ENCODE data around the gene RSPO3. TPM values are rescaled to one million over a fixed set of nuclear protein-coding genes. Genes with fewer than 3 reads are reported as not detected.

The RSPO3 gene
- polyA plus RNA-seq, 1 experiment = not detected

GRCh38 chr6:127077886-127078285 lies 40.6 kb upstream of the RSPO3 start:
- CTCF ChIA-PET = interaction anchor here (0.7 kb wide), 1 partner anchor 482 kb away, joined by 7 read pairs; no protein-coding TSS in a partner anchor
- H3K27ac ChIP-seq (ENCODE audit: low read depth, low read length) = no peak overlapping the region

DNA sequence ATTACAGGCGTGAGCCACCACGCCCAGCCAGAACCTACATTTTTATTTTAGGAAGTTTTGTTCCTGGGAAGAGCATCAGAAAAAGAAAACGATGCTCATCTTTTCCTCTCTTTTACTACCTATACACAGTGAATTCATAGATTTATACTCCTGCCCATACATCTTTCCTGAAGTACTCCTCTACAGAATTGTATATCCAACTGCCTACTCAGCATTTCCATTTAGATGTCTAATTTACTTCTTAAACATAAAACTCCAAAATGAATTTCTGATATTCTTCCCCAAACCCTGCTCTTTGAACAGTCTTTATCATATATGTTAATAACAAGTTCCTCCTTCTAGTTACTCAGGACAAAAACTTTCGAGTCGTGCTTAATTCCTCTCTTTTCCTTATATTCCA lies 39.8 kb upstream of the RSPO3 start:
- CTCF ChIA-PET = no interaction called here
- no peak for TF ChIP-seq CTCF (IDR thresholded peaks at IDR 0.05; ENCODE audit: low read depth, low read length)
- POLR2A ChIA-PET = no interaction called here
- DNase-seq (ENCODE audit: low read depth, low spot score) = no peak
- H3K27me3 ChIP-seq (ENCODE audit: control insufficient read depth, insufficient read depth, low read length) = no peaks in the 10 kb centered on the region
- no peaks in the 10 kb centered on the region for H3K9me3 ChIP-seq (ENCODE audit: control insufficient read depth, insufficient read depth, low read length)
- no peak overlapping the region for H3K4me3 ChIP-seq (ENCODE audit: low read depth, low read length)
- H3K27ac ChIP-seq (ENCODE audit: low read depth, low read length) = no peak overlapping the region

More at GRCh38 chr6:127077886-127078285, 40.6 kb upstream of the RSPO3 start:
- DNase-seq (ENCODE audit: low read depth, low spot score) = no peak
- no peak overlapping the region for H3K4me3 ChIP-seq (ENCODE audit: low read depth, low read length)
- H3K9me3 ChIP-seq (ENCODE audit: control insufficient read depth, insufficient read depth, low read length) = no peaks in the 10 kb centered on the region
- H3K27me3 ChIP-seq (ENCODE audit: control insufficient read depth, insufficient read depth, low read length) = no peaks in the 10 kb centered on the region
- no peak for TF ChIP-seq CTCF (IDR thresholded peaks at IDR 0.05; ENCODE audit: low read depth, low read length)
- POLR2A ChIA-PET = no interaction called here

DNA sequence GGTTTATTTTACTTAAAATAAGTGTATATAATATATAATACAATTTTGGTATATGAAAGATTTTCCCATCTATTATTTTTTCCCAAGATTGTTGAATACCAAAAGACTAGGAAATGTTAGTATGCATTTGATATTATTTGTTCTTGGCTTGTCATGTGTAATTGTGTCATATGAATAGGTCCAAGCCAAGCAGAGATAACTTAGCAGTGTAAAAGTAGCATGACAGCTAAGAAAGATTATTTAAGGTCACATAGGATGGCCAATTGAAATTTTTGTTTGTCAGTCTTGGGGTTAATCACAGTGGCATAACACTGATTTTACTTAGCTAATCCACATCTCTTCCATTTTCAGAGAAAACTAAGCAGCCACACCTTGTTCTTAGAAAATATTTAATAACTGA lies 38.8 kb upstream of the RSPO3 start:
- TF ChIP-seq CTCF (IDR thresholded peaks at IDR 0.05; ENCODE audit: low read depth, low read length) = no peak
- Histone ChIP-seq H3K27me3 (ENCODE audit: control insufficient read depth, insufficient read depth, low read length) (no peaks in the 10 kb centered on the region), H3K4me3 (ENCODE audit: low read depth, low read length) (no peak overlapping the region), H3K27ac (ENCODE audit: low read depth, low read length) (no peak overlapping the region), H3K9me3 (ENCODE audit: control insufficient read depth, insufficient read depth, low read length) (no peaks in the 10 kb centered on the region)
- POLR2A ChIA-PET = no interaction called here
- CTCF ChIA-PET = no interaction called here
- no peak for DNase-seq (ENCODE audit: low read depth, low spot score)

- ChIA-PET POLR2A (no interaction called here), CTCF (no interaction called here)
These were observed 38.4 kb upstream of the RSPO3 start for GRCh38 chr6:127080081-127080480.

More at GRCh38 chr6:127080081-127080480, 38.4 kb upstream of the RSPO3 start:
- H3K27ac ChIP-seq (ENCODE audit: low read depth, low read length) = no peak overlapping the region
- TF ChIP-seq CTCF (IDR thresholded peaks at IDR 0.05; ENCODE audit: low read depth, low read length) = no peak
- H3K4me3 ChIP-seq (ENCODE audit: low read depth, low read length) = no peak overlapping the region
- no peak for DNase-seq (ENCODE audit: low read depth, low spot score)
- H3K9me3 ChIP-seq (ENCODE audit: control insufficient read depth, insufficient read depth, low read length) = no peaks in the 10 kb centered on the region
- H3K27me3 ChIP-seq (ENCODE audit: control insufficient read depth, insufficient read depth, low read length) = no peaks in the 10 kb centered on the region
